ENCODE results near the gene GATM.
"Not testable (repeated sequence)": the region's sequence is repeated elsewhere in the genome, so short reads cannot be mapped to it uniquely, and the experiment has no call there.

The GATM gene

GRCh38 chr15:45319472-45320214 lies 58.7 kb downstream of the GATM start:
- Mint-ChIP-seq H3K36me3 (ENCODE audit: low read depth) (no peaks in the 10 kb centered on the region), H3K27me3 (ENCODE audit: low read depth, poor library complexity) (peaks cover 21% of the 10 kb centered on the region), H3K4me1 (no peaks in the 10 kb centered on the region), H3K4me3 (no peak overlapping the region), H3K9me3 (peaks cover 12% of the 10 kb centered on the region), H3K27ac (no peak overlapping the region)
- TF ChIP-seq, protein P1, sequence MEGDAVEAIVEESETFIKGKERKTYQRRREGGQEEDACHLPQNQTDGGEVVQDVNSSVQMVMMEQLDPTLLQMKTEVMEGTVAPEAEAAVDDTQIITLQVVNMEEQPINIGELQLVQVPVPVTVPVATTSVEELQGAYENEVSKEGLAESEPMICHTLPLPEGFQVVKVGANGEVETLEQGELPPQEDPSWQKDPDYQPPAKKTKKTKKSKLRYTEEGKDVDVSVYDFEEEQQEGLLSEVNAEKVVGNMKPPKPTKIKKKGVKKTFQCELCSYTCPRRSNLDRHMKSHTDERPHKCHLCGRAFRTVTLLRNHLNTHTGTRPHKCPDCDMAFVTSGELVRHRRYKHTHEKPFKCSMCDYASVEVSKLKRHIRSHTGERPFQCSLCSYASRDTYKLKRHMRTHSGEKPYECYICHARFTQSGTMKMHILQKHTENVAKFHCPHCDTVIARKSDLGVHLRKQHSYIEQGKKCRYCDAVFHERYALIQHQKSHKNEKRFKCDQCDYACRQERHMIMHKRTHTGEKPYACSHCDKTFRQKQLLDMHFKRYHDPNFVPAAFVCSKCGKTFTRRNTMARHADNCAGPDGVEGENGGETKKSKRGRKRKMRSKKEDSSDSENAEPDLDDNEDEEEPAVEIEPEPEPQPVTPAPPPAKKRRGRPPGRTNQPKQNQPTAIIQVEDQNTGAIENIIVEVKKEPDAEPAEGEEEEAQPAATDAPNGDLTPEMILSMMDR (IDR thresholded peaks at IDR 0.05): no peak
- DNase-seq: no peak

DNA sequence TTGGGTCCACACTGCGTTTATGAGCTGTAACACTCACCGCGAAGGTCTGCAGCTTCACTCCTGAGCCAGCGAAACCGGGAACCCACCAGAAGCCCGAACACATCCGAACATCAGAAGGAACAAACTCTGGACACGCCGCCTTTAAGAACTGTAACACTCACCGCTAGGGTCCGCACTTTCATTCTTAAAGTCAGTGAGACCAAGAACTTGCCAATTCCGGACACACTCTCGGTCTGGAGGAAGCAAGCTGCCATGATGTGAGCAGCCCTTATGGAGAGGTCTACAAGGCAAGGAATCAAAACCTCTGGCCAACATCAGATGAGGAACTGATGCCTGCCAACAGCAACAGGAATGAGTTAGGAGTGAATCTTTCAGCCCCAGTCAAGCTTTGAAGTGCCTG lies 63.4 kb downstream of the GATM start:
- peaks cover 7% of the 10 kb centered on the region for H3K27me3 Mint-ChIP-seq (ENCODE audit: low read depth, poor library complexity)
- TF ChIP-seq, protein P1 (IDR thresholded peaks at IDR 0.05): no peak
- H3K27ac Mint-ChIP-seq: no peak overlapping the region
- peaks cover 4% of the 10 kb centered on the region for H3K4me1 Mint-ChIP-seq
- peaks cover 13% of the 10 kb centered on the region for H3K9me3 Mint-ChIP-seq
- H3K4me3 Mint-ChIP-seq: no peak overlapping the region
- no peak for DNase-seq
- no peaks in the 10 kb centered on the region for H3K36me3 Mint-ChIP-seq (ENCODE audit: low read depth)

- H3K4me3 Mint-ChIP-seq; H3K27me3 Mint-ChIP-seq (ENCODE audit: low read depth, poor library complexity); H3K27ac Mint-ChIP-seq; H3K4me1 Mint-ChIP-seq; DNase-seq; H3K36me3 Mint-ChIP-seq (ENCODE audit: low read depth): not testable (repeated sequence)
- H3K9me3 Mint-ChIP-seq: peaks cover 13% of the 10 kb centered on the region
Observed at GRCh38 chr15:45314117-45314516, 64.2 kb downstream of the GATM start.

All from nephron progenitor cell (in vitro differentiated cells).